ENCODE measurements around the gene PCDHGA6. TPM values are rescaled to one million over a fixed set of nuclear protein-coding genes. Genes with fewer than 3 reads are reported as not detected.

Gene PCDHGA6
- total RNA-seq, 1 experiment from 2014 or later = 1.1 TPM

GRCh38 chr5:141419074-141419880 lies 45.6 kb downstream of the PCDHGA6 start:
- no peak for DNase-seq (ENCODE audit: extremely low read depth, low read depth)

GRCh38 chr5:141420855-141421488 lies 47.3 kb downstream of the PCDHGA6 start, which contains the start of gene PCDHGA11:
Gene PCDHGA11 (plus strand): TSS chr5:141421051. CDS start chr5:141421228, 177 bp downstream.
- no peak for DNase-seq (ENCODE audit: extremely low read depth, low read depth)

GRCh38 chr5:141421489-141421855 lies 47.8 kb downstream of the PCDHGA6 start:
- no peak for DNase-seq (ENCODE audit: extremely low read depth, low read depth)

- no peak for DNase-seq (ENCODE audit: extremely low read depth, low read depth)
Observed at GRCh38 chr5:141422742-141423291, 49.1 kb downstream of the PCDHGA6 start.

- DNase-seq (ENCODE audit: extremely low read depth, low read depth) = no peak
Observed at GRCh38 chr5:141427783-141428426, 54.2 kb downstream of the PCDHGA6 start.

Other genes starting within 250 kb of the PCDHGA6 start
- 0.07 TPM in 1 of 2 replicates, not detected in the other for gene PCDHB5, start 238.7 kb upstream of the PCDHGA6 start, total RNA-seq (2014; rRNA removed; shearing (Covaris generic))
- not detected in 2 replicates for gene PCDHB6, start 223.8 kb upstream of the PCDHGA6 start, total RNA-seq (2014; rRNA removed; shearing (Covaris generic))
- gene PCDHB7, start 201.2 kb upstream of the PCDHGA6 start, total RNA-seq (2014; rRNA removed; shearing (Covaris generic)) = 0.17 and 0.25 TPM in 2 replicates
- 0.14 and 0.22 TPM in 2 replicates for gene PCDHB8, start 196.1 kb upstream of the PCDHGA6 start, total RNA-seq (2014; rRNA removed; shearing (Covaris generic))
- gene PCDHB16, start 191.5 kb upstream of the PCDHGA6 start, total RNA-seq (2014; rRNA removed; shearing (Covaris generic)) = 0.32 and 0.69 TPM in 2 replicates
- gene PCDHB9, start 186.7 kb upstream of the PCDHGA6 start, total RNA-seq (2014; rRNA removed; shearing (Covaris generic)) = 0.40 and 0.69 TPM in 2 replicates
- 0.35 and 0.72 TPM in 2 replicates for gene PCDHB10, start 181.5 kb upstream of the PCDHGA6 start, total RNA-seq (2014; rRNA removed; shearing (Covaris generic))
- gene PCDHB11, start 174.3 kb upstream of the PCDHGA6 start, total RNA-seq (2014; rRNA removed; shearing (Covaris generic)) = 5.4 and 6.0 TPM in 2 replicates
- gene PCDHB12, start 165.2 kb upstream of the PCDHGA6 start, total RNA-seq (2014; rRNA removed; shearing (Covaris generic)) = 0.75 and 0.99 TPM in 2 replicates
- 2.2 and 2.5 TPM in 2 replicates for gene PCDHB13, start 160.0 kb upstream of the PCDHGA6 start, total RNA-seq (2014; rRNA removed; shearing (Covaris generic))
- 2.7 and 2.8 TPM in 2 replicates for gene PCDHB14, start 150.5 kb upstream of the PCDHGA6 start, total RNA-seq (2014; rRNA removed; shearing (Covaris generic))
- 0.12 and 0.20 TPM in 2 replicates for gene PCDHB15, start 128.5 kb upstream of the PCDHGA6 start, total RNA-seq (2014; rRNA removed; shearing (Covaris generic))
- gene SLC25A2, start 69.8 kb upstream of the PCDHGA6 start, total RNA-seq (2014; rRNA removed; shearing (Covaris generic)) = not detected in 2 replicates
- 91.7 and 130 TPM in 2 replicates for gene TAF7, start 53.1 kb upstream of the PCDHGA6 start, total RNA-seq (2014; rRNA removed; shearing (Covaris generic))
- gene PCDHGA1, start 43.4 kb upstream of the PCDHGA6 start, total RNA-seq (2014; rRNA removed; shearing (Covaris generic)) = 0.72 and 1.6 TPM in 2 replicates
- 0.12 TPM in 2 replicates for gene PCDHGA2, start 35.1 kb upstream of the PCDHGA6 start, total RNA-seq (2014; rRNA removed; shearing (Covaris generic))
- gene PCDHGA3, start 30.1 kb upstream of the PCDHGA6 start, total RNA-seq (2014; rRNA removed; shearing (Covaris generic)) = 0.17 TPM in 1 of 2 replicates, not detected in the other
- 1.1 and 2.6 TPM in 2 replicates for gene PCDHGB1, start 23.8 kb upstream of the PCDHGA6 start, total RNA-seq (2014; rRNA removed; shearing (Covaris generic))
- gene PCDHGA4, start 18.9 kb upstream of the PCDHGA6 start, total RNA-seq (2014; rRNA removed; shearing (Covaris generic)) = 0.79 and 1.3 TPM in 2 replicates
- 1.8 and 2.0 TPM in 2 replicates for gene PCDHGB2, start 13.9 kb upstream of the PCDHGA6 start, total RNA-seq (2014; rRNA removed; shearing (Covaris generic))
- 0.58 and 0.62 TPM in 2 replicates for gene PCDHGA5, start 9.7 kb upstream of the PCDHGA6 start, total RNA-seq (2014; rRNA removed; shearing (Covaris generic))
- 0.52 and 1.1 TPM in 2 replicates for gene PCDHGB3, start 3.6 kb upstream of the PCDHGA6 start, total RNA-seq (2014; rRNA removed; shearing (Covaris generic))
- 0.54 and 0.55 TPM in 2 replicates for gene PCDHGA7, start 8.9 kb downstream of the PCDHGA6 start, total RNA-seq (2014; rRNA removed; shearing (Covaris generic))
- 5.5 and 5.6 TPM in 2 replicates for gene PCDHGB4, start 13.8 kb downstream of the PCDHGA6 start, total RNA-seq (2014; rRNA removed; shearing (Covaris generic))
- 0.97 and 1.4 TPM in 2 replicates for gene PCDHGA8, start 18.7 kb downstream of the PCDHGA6 start, total RNA-seq (2014; rRNA removed; shearing (Covaris generic))
- 0.72 and 1.6 TPM in 2 replicates for gene PCDHGB5, start 24.1 kb downstream of the PCDHGA6 start, total RNA-seq (2014; rRNA removed; shearing (Covaris generic))
- 0.92 and 1.6 TPM in 2 replicates for gene PCDHGA9, start 28.9 kb downstream of the PCDHGA6 start, total RNA-seq (2014; rRNA removed; shearing (Covaris generic))
- gene PCDHGB6, start 34.1 kb downstream of the PCDHGA6 start, total RNA-seq (2014; rRNA removed; shearing (Covaris generic)) = 0.55 and 0.62 TPM in 2 replicates
- gene PCDHGA10, start 39.1 kb downstream of the PCDHGA6 start, total RNA-seq (2014; rRNA removed; shearing (Covaris generic)) = 5.1 TPM in 2 replicates
- 0.79 and 0.89 TPM in 2 replicates for gene PCDHGB7, start 43.8 kb downstream of the PCDHGA6 start, total RNA-seq (2014; rRNA removed; shearing (Covaris generic))
- gene PCDHGA11, start 47.2 kb downstream of the PCDHGA6 start, total RNA-seq (2014; rRNA removed; shearing (Covaris generic)) = 0.52 and 0.87 TPM in 2 replicates
- gene PCDHGA12, start 56.6 kb downstream of the PCDHGA6 start, total RNA-seq (2014; rRNA removed; shearing (Covaris generic)) = 0.20 and 0.42 TPM in 2 replicates
- gene PCDHGC3, start 102.1 kb downstream of the PCDHGA6 start, total RNA-seq (2014; rRNA removed; shearing (Covaris generic)) = 5.9 and 7.0 TPM in 2 replicates
- 0.12 TPM in 2 replicates for gene PCDHGC4, start 111.1 kb downstream of the PCDHGA6 start, total RNA-seq (2014; rRNA removed; shearing (Covaris generic))
- gene PCDHGC5, start 115.2 kb downstream of the PCDHGA6 start, total RNA-seq (2014; rRNA removed; shearing (Covaris generic)) = 0.30 TPM in 1 of 2 replicates, not detected in the other
- 24.2 and 26.0 TPM in 2 replicates for gene DIAPH1, start 245.1 kb downstream of the PCDHGA6 start, total RNA-seq (2014; rRNA removed; shearing (Covaris generic))